Adrenal gland (tissue), 5 donors: Measurements from ENCODE around the gene LRTM1.

Source experiments
- CTCF ChIP-seq, 6 experiments: fragments of 450-650 bp in 4 of 6; fragments of 200-600 bp in 2 of 6; sonication (generic) in 1 of 6; IDR thresholded peaks; 1 replicate in 5 of 6; 2 replicates in 1 of 6; pipeline versions ENCODE4 v1.5.1 to v1.8.0; 2016 to 2021; ENCODE audit warnings: antibody characterized with exemption in 6 of 6, mild to moderate bottlenecking in 2 of 6, moderate library complexity in 1 of 6
- POLR2A ChIP-seq, 2 donors: fragments of 450-650 bp; IDR thresholded peaks; one replicate each; pipeline ENCODE4 v1.6.1; 2017; ENCODE audit warnings: antibody characterized with exemption in 2 of 2, mild to moderate bottlenecking in 2 of 2, moderate library complexity in 1 of 2
- donor health status: DM: no; HTN: no; CAD: no.

GRCh38 chr3:54940971-54941370 lies 13.1 kb upstream of the LRTM1 start:
- TF ChIP-seq CTCF (IDR thresholded peaks at IDR 0.05) (no peak), POLR2A (IDR thresholded peaks at IDR 0.05) (no peak)
